Liver (tissue), 9 donors: ENCODE data around the gene TMEM176B. TPM values are rescaled to one million over a fixed set of nuclear protein-coding genes. Genes with fewer than 3 reads are reported as not detected.

Experiments
- DNase-seq: peaks from one replicate; pipeline ENCODE4 v3.0.0-alpha.2; 2017; ENCODE audit warnings: low spot score
- H3K27ac ChIP-seq, 2 donors: one replicate each; pipeline ENCODE4 v1.7.0; 2013; ENCODE audit warnings: inconsistent platforms in 2 of 2, low read length in 2 of 2, control low read depth in 1 of 2, low read depth in 1 of 2, mild to moderate bottlenecking in 1 of 2
- H3K27me3 ChIP-seq, 4 donors: one replicate each; pipeline versions ENCODE4 v1.6.1 to v1.7.0; 2013; ENCODE audit warnings: low read length in 3 of 4, inconsistent platforms in 1 of 4, mild to moderate bottlenecking in 1 of 4, moderate library complexity in 1 of 4; ENCODE audit not compliant: control insufficient read depth in 4 of 4, insufficient read depth in 4 of 4
- H3K36me3 ChIP-seq, 4 donors: one replicate each; pipeline versions ENCODE4 v1.6.1 to v1.7.0; 2013; ENCODE audit warnings: low read length in 3 of 4, mild to moderate bottlenecking in 3 of 4, low read depth in 1 of 4, moderate library complexity in 1 of 4; ENCODE audit not compliant: control insufficient read depth in 4 of 4, insufficient read depth in 3 of 4
- H3K4me1 ChIP-seq, 4 donors: one replicate each; pipeline versions ENCODE4 v1.6.1 to v1.7.0; 2013; ENCODE audit warnings: low read length in 3 of 4, mild to moderate bottlenecking in 3 of 4, moderate library complexity in 1 of 4; ENCODE audit not compliant: control insufficient read depth in 4 of 4, insufficient read depth in 4 of 4
- H3K4me3 ChIP-seq, 3 donors: one replicate each; pipeline versions ENCODE4 v1.6.1 to v1.7.0; 2013; ENCODE audit warnings: low read length in 3 of 3, control low read depth in 1 of 3, low read depth in 1 of 3, mild to moderate bottlenecking in 1 of 3
- H3K9ac ChIP-seq, 2 donors: one replicate each; pipeline ENCODE4 v1.7.0; 2013; ENCODE audit warnings: low read length in 2 of 2, mild to moderate bottlenecking in 2 of 2, moderate library complexity in 2 of 2, control low read depth in 1 of 2, low read depth in 1 of 2
- H3K9me3 ChIP-seq, 4 donors: one replicate each; pipeline versions ENCODE4 v1.6.1 to v1.7.0; 2013; ENCODE audit warnings: low read length in 3 of 4; ENCODE audit not compliant: control insufficient read depth in 4 of 4
- EGR1 ChIP-seq, 2 donors: IDR thresholded peaks; 2 replicates each; pipeline ENCODE4 v1.6.1; 2016 to 2018; ENCODE audit warnings: antibody characterized with exemption in 2 of 2, low read depth in 2 of 2
- FOXA1 ChIP-seq: IDR thresholded peaks from 2 replicates; pipeline ENCODE4 v1.6.1; 2016; ENCODE audit warnings: antibody characterized with exemption
- FOXA2 ChIP-seq: IDR thresholded peaks from 2 replicates; pipeline ENCODE4 v1.6.1; 2016; ENCODE audit warnings: antibody characterized with exemption
- GABPA ChIP-seq, 2 donors: IDR thresholded peaks in 1 of 2; conservative IDR thresholded peaks in 1 of 2; 2 replicates each; pipeline ENCODE4 v1.6.1; 2016; ENCODE audit warnings: antibody characterized with exemption in 2 of 2, mild to moderate bottlenecking in 1 of 2, moderate library complexity in 1 of 2
- HNF4A ChIP-seq, 2 donors: conservative IDR thresholded peaks; 2 replicates each; pipeline ENCODE4 v1.6.1; 2016; ENCODE audit warnings: antibody characterized with exemption in 2 of 2, mild to moderate bottlenecking in 2 of 2
- HNF4G ChIP-seq: IDR thresholded peaks from 2 replicates; pipeline ENCODE4 v1.6.1; 2016; ENCODE audit warnings: antibody characterized with exemption
- JUND ChIP-seq, 2 donors: IDR thresholded peaks; 2 replicates each; pipeline ENCODE4 v1.6.1; 2016; ENCODE audit warnings: antibody characterized with exemption in 2 of 2
- NR2F2 ChIP-seq: IDR thresholded peaks from 2 replicates; pipeline ENCODE4 v1.6.1; 2016; ENCODE audit warnings: antibody characterized with exemption
- RAD21 ChIP-seq, 2 donors: IDR thresholded peaks; 2 replicates each; pipeline ENCODE4 v1.6.1; 2016; ENCODE audit warnings: antibody characterized with exemption in 2 of 2, mild to moderate bottlenecking in 2 of 2
- RXRA ChIP-seq, 2 donors: IDR thresholded peaks; 2 replicates each; pipeline ENCODE4 v1.6.1; 2017 to 2018; ENCODE audit warnings: antibody characterized with exemption in 2 of 2, mild to moderate bottlenecking in 1 of 2
- SP1 ChIP-seq: IDR thresholded peaks from 2 replicates; pipeline ENCODE4 v1.6.1; 2018; ENCODE audit warnings: antibody characterized with exemption, mild to moderate bottlenecking
- TAF1 ChIP-seq: conservative IDR thresholded peaks from 2 replicates; pipeline ENCODE4 v1.6.1; 2016; ENCODE audit warnings: antibody characterized with exemption, mild to moderate bottlenecking
- WGBS: extraction: QIAGEN DNeasy Blood & Tissue Kit; methylation state at CpG from one replicate; pipeline ENCODE4 v1.1.7; 2013; 5-methylcytosine and 5-hydroxymethylcytosine counted together
- polyA plus RNA-seq, 2 donors: library from polyadenylated mRNA; stranded (reverse) in 1 of 2; unstranded in 1 of 2; fragments of 200-250 nt in 1 of 2; fragments of >200 nt in 1 of 2; fragmentation: Nextera tagmentation in 1 of 2; extraction: Ambion mirVana in 1 of 2; gene quantifications; one replicate each; pipeline versions ENCODE4 v1.2.1 to v1.2.3, GENCODE V29; 2013 to 2015
- total RNA-seq, 2 donors: library from RNA; depleted of rRNA; stranded (reverse); fragments of >200 nt; gene quantifications; one replicate each; pipeline ENCODE4 v1.2.3, GENCODE V29; 2014
- TF ChIP-seq, protein P1 (sequence below): IDR thresholded peaks from 2 replicates; pipeline ENCODE4 v1.6.1; 2016; ENCODE audit warnings: antibody characterized with exemption, mild to moderate bottlenecking
- TF ChIP-seq, protein P2 (sequence below): IDR thresholded peaks from 2 replicates; pipeline ENCODE4 v1.6.1; 2016; ENCODE audit warnings: antibody characterized with exemption
- TF ChIP-seq, protein P3 (sequence below): IDR thresholded peaks from 2 replicates; pipeline ENCODE4 v1.6.1; 2016; ENCODE audit warnings: antibody characterized with exemption
- TF ChIP-seq, protein P4 (sequence below): fragments of 150-350 bp; IDR thresholded peaks from 2 replicates; pipeline ENCODE4 v1.5.1; 2017; ENCODE audit warnings: improper control_type of control experiment, low read depth, low read length; ENCODE audit not compliant: missing input control
- TF ChIP-seq, protein P5 (sequence below): IDR thresholded peaks from 2 replicates; pipeline ENCODE4 v1.6.1; 2016; ENCODE audit warnings: antibody characterized with exemption
- donor health status: healthy.
- donor health status: healthy.
- donor health status: healthy.
- donor health status: healthy.
- donor health status: healthy.

Gene TMEM176B
- total RNA-seq = 1,000 to 10,000 TPM in 1 of 2 donors, 100 to 1,000 TPM in 1; 382 to 1,041 TPM
- 1,000 to 10,000 TPM in 1 of 2 donors, 100 to 1,000 TPM in 1; 957 to 1,317 TPM for polyA plus RNA-seq

DNA sequence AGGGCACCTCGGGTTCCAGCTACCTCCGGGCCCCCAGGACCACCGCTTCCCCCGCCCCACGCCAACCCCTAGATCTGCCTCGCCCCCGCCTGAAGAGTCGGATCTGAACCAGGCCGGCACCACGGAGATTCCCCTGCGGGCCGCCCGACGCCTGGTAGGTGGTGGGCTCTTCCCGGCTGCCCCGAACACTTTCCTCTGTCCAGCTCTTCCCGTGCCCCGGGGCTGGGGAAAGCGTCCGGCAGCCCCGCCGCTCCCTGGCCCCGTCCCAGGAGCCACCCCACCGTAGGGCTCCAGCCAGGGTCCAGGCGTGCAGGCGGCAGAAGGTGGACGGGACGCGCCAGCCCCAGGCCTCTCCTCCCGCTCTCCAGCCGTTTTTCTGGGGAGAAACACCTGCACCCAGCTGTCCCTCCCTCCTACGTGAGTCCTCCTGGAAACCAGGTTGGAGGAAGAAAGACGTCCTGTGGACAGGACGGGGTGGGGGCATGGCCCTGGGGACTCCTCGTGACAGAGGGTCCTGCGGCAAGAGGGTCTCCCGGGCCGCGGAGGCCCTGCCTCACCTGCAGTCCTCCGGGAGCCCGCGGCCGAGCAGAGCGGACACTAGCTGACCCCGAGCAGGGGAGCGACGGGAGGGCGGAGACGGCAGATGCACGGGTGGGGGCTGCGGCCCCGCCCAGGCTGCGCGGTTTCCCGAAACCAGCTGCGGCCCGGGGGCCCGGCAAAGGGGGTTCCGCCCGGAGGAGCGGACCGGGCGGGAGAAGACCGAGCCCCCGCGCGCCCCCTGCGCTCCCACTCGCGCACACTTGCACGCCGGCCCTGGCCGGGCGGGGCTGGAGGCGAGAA, at the start of gene TMEM176B:
TSS of gene TMEM176B (minus strand) at position 624 of the 840 bp plus-strand sequence. CDS start 3,795 bp downstream, outside the sequence.
- peak within 1 kb of the TSS; percentile 86 to 94 (median 90) for H3K4me3 ChIP-seq
- whole genome bisulfite sequencing = 6% methylated on average over 75 of the region's 75 CpGs
- peak; percentile 74 for DNase-seq
- TF ChIP-seq TAF1 (peak; percentile 43), EGR1 (IDR thresholded peaks at IDR 0.05; ENCODE audit: low read depth in 2 of 2) (no peak), RAD21 (IDR thresholded peaks at IDR 0.05) (peak in 1 of 2 donors; percentile 32), HNF4A (conservative IDR thresholded peaks at IDR 0.05) (no peak), FOXA2 (no peak), SP1 (peak; percentile 43), GABPA (IDR thresholded peaks at IDR 0.05 in 1 of 2, conservative IDR thresholded peaks at IDR 0.05 in 1 of 2) (no peak), RXRA (IDR thresholded peaks at IDR 0.05) (peak; percentile 13 to 68), NR2F2 (no peak), JUND (IDR thresholded peaks at IDR 0.05) (no peak)
- TF ChIP-seq, protein P1, sequence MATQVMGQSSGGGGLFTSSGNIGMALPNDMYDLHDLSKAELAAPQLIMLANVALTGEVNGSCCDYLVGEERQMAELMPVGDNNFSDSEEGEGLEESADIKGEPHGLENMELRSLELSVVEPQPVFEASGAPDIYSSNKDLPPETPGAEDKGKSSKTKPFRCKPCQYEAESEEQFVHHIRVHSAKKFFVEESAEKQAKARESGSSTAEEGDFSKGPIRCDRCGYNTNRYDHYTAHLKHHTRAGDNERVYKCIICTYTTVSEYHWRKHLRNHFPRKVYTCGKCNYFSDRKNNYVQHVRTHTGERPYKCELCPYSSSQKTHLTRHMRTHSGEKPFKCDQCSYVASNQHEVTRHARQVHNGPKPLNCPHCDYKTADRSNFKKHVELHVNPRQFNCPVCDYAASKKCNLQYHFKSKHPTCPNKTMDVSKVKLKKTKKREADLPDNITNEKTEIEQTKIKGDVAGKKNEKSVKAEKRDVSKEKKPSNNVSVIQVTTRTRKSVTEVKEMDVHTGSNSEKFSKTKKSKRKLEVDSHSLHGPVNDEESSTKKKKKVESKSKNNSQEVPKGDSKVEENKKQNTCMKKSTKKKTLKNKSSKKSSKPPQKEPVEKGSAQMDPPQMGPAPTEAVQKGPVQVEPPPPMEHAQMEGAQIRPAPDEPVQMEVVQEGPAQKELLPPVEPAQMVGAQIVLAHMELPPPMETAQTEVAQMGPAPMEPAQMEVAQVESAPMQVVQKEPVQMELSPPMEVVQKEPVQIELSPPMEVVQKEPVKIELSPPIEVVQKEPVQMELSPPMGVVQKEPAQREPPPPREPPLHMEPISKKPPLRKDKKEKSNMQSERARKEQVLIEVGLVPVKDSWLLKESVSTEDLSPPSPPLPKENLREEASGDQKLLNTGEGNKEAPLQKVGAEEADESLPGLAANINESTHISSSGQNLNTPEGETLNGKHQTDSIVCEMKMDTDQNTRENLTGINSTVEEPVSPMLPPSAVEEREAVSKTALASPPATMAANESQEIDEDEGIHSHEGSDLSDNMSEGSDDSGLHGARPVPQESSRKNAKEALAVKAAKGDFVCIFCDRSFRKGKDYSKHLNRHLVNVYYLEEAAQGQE = peak; percentile 49
- TF ChIP-seq, protein P2, sequence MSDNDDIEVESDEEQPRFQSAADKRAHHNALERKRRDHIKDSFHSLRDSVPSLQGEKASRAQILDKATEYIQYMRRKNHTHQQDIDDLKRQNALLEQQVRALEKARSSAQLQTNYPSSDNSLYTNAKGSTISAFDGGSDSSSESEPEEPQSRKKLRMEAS = no peak
- no peaks in the 10 kb centered on the region for H3K27me3 ChIP-seq
- H3K36me3 ChIP-seq = peaks cover 3 to 36% (median 29%) of the 10 kb centered on the region in 4 donors
- no peaks in the 10 kb centered on the region for H3K9me3 ChIP-seq
- peaks cover 2 to 43% (median 20%) of the 10 kb centered on the region in 4 donors for H3K4me1 ChIP-seq
- peak within 1 kb of the TSS; percentile 89 to 100 for H3K9ac ChIP-seq
- H3K27ac ChIP-seq = peak within 1 kb of the TSS; percentile 95 to 97

DNA sequence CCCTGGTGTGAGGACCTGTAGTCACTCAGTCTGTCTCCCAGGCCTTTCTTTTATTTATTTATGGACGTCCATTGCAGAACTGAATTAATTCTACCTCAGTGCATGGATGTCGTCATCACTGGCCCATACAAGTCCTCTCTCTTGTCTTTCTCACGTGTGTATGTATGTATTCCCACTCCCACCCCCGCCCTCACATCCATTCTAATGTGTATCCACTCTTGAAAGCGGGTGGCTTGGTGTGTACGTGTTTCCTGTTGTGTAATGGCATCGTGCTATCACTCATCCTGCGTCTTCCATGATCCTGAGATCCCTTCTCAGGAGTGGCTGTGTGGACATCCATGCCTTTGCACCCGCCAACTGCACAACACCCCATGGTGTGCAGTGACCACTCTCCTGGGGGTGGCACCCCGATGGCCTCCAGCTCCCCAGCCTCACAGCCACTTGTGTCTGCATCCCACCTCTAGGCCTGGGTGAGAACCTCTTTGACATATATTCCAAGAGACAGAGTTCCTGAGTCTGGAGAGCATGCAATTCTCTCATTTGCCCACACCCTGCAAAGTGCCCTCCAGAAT, 49.1 kb upstream of the TMEM176B start:
- H3K4me1 ChIP-seq = no peaks in the 10 kb centered on the region
- DNase-seq = peak; percentile 14
- H3K27ac ChIP-seq = no peak overlapping the region
- no peaks in the 10 kb centered on the region for H3K9me3 ChIP-seq
- no peak overlapping the region for H3K4me3 ChIP-seq
- H3K9ac ChIP-seq = no peak overlapping the region
- H3K27me3 ChIP-seq = no peaks in the 10 kb centered on the region
- WGBS = 83% methylated on average over 10 of the region's 10 CpGs
- no peaks in the 10 kb centered on the region for H3K36me3 ChIP-seq
- TF ChIP-seq SP1 = no peak
- no peak for TF ChIP-seq EGR1 (IDR thresholded peaks at IDR 0.05; ENCODE audit: low read depth in 2 of 2)
- TF ChIP-seq, protein P3, sequence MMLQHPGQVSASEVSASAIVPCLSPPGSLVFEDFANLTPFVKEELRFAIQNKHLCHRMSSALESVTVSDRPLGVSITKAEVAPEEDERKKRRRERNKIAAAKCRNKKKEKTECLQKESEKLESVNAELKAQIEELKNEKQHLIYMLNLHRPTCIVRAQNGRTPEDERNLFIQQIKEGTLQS = no peak
- TF ChIP-seq, protein P2 = no peak
- no peak for TF ChIP-seq RXRA (IDR thresholded peaks at IDR 0.05)
- TF ChIP-seq TAF1 = no peak
- TF ChIP-seq FOXA2 = no peak
- TF ChIP-seq, protein P1 = no peak
- no peak for TF ChIP-seq RAD21 (IDR thresholded peaks at IDR 0.05)
- no peak for TF ChIP-seq HNF4G
- TF ChIP-seq, protein P4, sequence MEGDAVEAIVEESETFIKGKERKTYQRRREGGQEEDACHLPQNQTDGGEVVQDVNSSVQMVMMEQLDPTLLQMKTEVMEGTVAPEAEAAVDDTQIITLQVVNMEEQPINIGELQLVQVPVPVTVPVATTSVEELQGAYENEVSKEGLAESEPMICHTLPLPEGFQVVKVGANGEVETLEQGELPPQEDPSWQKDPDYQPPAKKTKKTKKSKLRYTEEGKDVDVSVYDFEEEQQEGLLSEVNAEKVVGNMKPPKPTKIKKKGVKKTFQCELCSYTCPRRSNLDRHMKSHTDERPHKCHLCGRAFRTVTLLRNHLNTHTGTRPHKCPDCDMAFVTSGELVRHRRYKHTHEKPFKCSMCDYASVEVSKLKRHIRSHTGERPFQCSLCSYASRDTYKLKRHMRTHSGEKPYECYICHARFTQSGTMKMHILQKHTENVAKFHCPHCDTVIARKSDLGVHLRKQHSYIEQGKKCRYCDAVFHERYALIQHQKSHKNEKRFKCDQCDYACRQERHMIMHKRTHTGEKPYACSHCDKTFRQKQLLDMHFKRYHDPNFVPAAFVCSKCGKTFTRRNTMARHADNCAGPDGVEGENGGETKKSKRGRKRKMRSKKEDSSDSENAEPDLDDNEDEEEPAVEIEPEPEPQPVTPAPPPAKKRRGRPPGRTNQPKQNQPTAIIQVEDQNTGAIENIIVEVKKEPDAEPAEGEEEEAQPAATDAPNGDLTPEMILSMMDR = no peak
- TF ChIP-seq HNF4A (conservative IDR thresholded peaks at IDR 0.05) = no peak
- TF ChIP-seq, protein P5, sequence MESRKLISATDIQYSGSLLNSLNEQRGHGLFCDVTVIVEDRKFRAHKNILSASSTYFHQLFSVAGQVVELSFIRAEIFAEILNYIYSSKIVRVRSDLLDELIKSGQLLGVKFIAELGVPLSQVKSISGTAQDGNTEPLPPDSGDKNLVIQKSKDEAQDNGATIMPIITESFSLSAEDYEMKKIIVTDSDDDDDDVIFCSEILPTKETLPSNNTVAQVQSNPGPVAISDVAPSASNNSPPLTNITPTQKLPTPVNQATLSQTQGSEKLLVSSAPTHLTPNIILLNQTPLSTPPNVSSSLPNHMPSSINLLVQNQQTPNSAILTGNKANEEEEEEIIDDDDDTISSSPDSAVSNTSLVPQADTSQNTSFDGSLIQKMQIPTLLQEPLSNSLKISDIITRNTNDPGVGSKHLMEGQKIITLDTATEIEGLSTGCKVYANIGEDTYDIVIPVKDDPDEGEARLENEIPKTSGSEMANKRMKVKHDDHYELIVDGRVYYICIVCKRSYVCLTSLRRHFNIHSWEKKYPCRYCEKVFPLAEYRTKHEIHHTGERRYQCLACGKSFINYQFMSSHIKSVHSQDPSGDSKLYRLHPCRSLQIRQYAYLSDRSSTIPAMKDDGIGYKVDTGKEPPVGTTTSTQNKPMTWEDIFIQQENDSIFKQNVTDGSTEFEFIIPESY = no peak
- no peak for TF ChIP-seq FOXA1
- no peak for TF ChIP-seq NR2F2
- no peak for TF ChIP-seq JUND (IDR thresholded peaks at IDR 0.05)
